Gastrocnemius medialis (tissue), 4 donors: Measurements from ENCODE around the gene LEFTY2.

Experiments
- CTCF ChIP-seq, 5 experiments: fragments of 450-650 bp in 3 of 5; fragments of 200-600 bp in 2 of 5; sonication (generic) in 2 of 5; IDR thresholded peaks in 4 of 5; conservative IDR thresholded peaks in 1 of 5; 1 replicate in 4 of 5; 2 replicates in 1 of 5; pipeline ENCODE4 v1.5.1; 2016 to 2019; ENCODE audit warnings: antibody characterized with exemption in 5 of 5, mild to moderate bottlenecking in 3 of 5, moderate library complexity in 3 of 5
- POLR2A ChIP-seq, 2 donors: fragments of 450-650 bp; IDR thresholded peaks; one replicate each; pipeline ENCODE4 v1.6.1; 2017; ENCODE audit warnings: antibody characterized with exemption in 2 of 2, mild to moderate bottlenecking in 2 of 2, moderate library complexity in 2 of 2

- TF ChIP-seq CTCF (IDR thresholded peaks at IDR 0.05 in 4 of 5, conservative IDR thresholded peaks at IDR 0.05 in 1 of 5) = no peak
- TF ChIP-seq POLR2A (IDR thresholded peaks at IDR 0.05) = no peak
Measured at GRCh38 chr1:225928186-225929175, 12.5 kb downstream of the LEFTY2 start.
